AG04450 (cell line): ENCODE results near the gene TSPEAR. TPM values are rescaled to one million over a fixed set of nuclear protein-coding genes. Genes with fewer than 3 reads are reported as not detected.
"Not testable (repeated sequence)": the region's sequence is repeated elsewhere in the genome, so short reads cannot be mapped to it uniquely, and the experiment has no call there.

Source experiments
- CTCF ChIA-PET: fragments of 300-600, 350-600 bp; formaldehyde crosslinking; extraction: SDS; loops from one replicate; lab custom pipeline; 2022; ENCODE audit warnings: antibody characterized with exemption, inconsistent platforms; lab: Charles Lee
- POLR2A ChIA-PET: fragments of 350-600 bp; formaldehyde crosslinking; extraction: SDS; loops from one replicate; lab custom pipeline; 2021; ENCODE audit warnings: antibody characterized with exemption, inconsistent platforms; lab: Yijun Ruan, JAX
- DNase-seq: peaks from one replicate; pipeline ENCODE4 v3.0.0-alpha.2; 2011; ENCODE audit warnings: low read depth, low spot score
- H3K27ac ChIP-seq: one replicate; pipeline ENCODE4 v1.5.1; 2012; ENCODE audit warnings: low read depth, low read length, control low read depth
- H3K27me3 ChIP-seq: one replicate; pipeline ENCODE4 v1.6.0; 2012; ENCODE audit warnings: low read length; ENCODE audit not compliant: control insufficient read depth, insufficient read depth
- H3K4me3 ChIP-seq: 2 replicates; pipeline ENCODE4 v1.5.1; 2011; ENCODE audit warnings: mild to moderate bottlenecking, low read depth, low read length, control low read depth
- H3K9me3 ChIP-seq: 2 replicates; pipeline ENCODE4 v1.5.1; 2012; ENCODE audit warnings: low read length; ENCODE audit not compliant: control insufficient read depth, insufficient read depth
- CTCF ChIP-seq: IDR thresholded peaks from 2 replicates; pipeline ENCODE4 v1.5.1; 2011; ENCODE audit warnings: low read depth, low read length, control low read depth, inconsistent platforms
- polyA plus RNA-seq: library from polyadenylated mRNA; depleted of rRNA; stranded (reverse); fragments of >200 nt; gene quantifications from 2 replicates; pipeline ENCODE4 v1.2.3, GENCODE V29; 2011

The TSPEAR gene
- polyA plus RNA-seq, 1 experiment = not detected

GRCh38 chr21:44666401-44667320 is 44.7 kb downstream of the TSPEAR start, which contains the start of gene KRTAP12-2:
KRTAP12-2 (minus strand) TSS chr21:44666927; CDS start chr21:44666886, 41 bp downstream.
- ChIA-PET POLR2A (no interaction called here), CTCF (no interaction called here)
- H3K4me3 ChIP-seq = no peak within 1 kb of the TSS
- no peak within 1 kb of the TSS for H3K27ac ChIP-seq
- TF ChIP-seq CTCF = no peak
- peaks cover 2% of the 10 kb centered on the region for H3K27me3 ChIP-seq
- no peaks in the 10 kb centered on the region; the same call in 1 of the 2 replicates for H3K9me3 ChIP-seq
- DNase-seq = no peak

- ChIA-PET POLR2A (no interaction called here), CTCF (no interaction called here)
- H3K9me3 ChIP-seq = no peaks in the 10 kb centered on the region; the same call in 1 of the 2 replicates
- H3K4me3 ChIP-seq = no peak overlapping the region
- no peak overlapping the region for H3K27ac ChIP-seq
- DNase-seq = no peak
- no peak for TF ChIP-seq CTCF
- H3K27me3 ChIP-seq = no peaks in the 10 kb centered on the region
Observed at GRCh38 chr21:44664691-44665090, 46.7 kb downstream of the TSPEAR start.

- CTCF ChIA-PET, POLR2A ChIA-PET, H3K4me3 ChIP-seq, DNase-seq, H3K27ac ChIP-seq, H3K27me3 ChIP-seq, H3K9me3 ChIP-seq: not testable (repeated sequence)
Observed at GRCh38 chr21:44661567-44661966, 49.8 kb downstream of the TSPEAR start.

- Histone ChIP-seq H3K27ac (no peak overlapping the region), H3K27me3 (no peaks in the 10 kb centered on the region), H3K9me3 (peaks cover 9% of the 10 kb centered on the region; the same call in 1 of the 2 replicates), H3K4me3 (no peak overlapping the region)
- DNase-seq = no peak
- no peak for TF ChIP-seq CTCF
- ChIA-PET CTCF (no interaction called here), POLR2A (no interaction called here)
Observed at GRCh38 chr21:44658913-44659595, 52.3 kb downstream of the TSPEAR start.

GRCh38 chr21:44658541-44658910 is 52.8 kb downstream of the TSPEAR start:
- DNase-seq = no peak
- TF ChIP-seq CTCF = no peak
- H3K4me3 ChIP-seq = no peak overlapping the region
- ChIA-PET POLR2A (no interaction called here), CTCF (no interaction called here)
- H3K27me3 ChIP-seq = no peaks in the 10 kb centered on the region
- peaks cover 14% of the 10 kb centered on the region; the same call in 1 of the 2 replicates for H3K9me3 ChIP-seq
- H3K27ac ChIP-seq = no peak overlapping the region
